Activated T-helper 1 cell treated with anti-CD3 and anti-CD28 coated beads, Interleukin-12 subunit alpha, Interleukin-12 subunit beta, Interleukin-2, Interleukin-4 antibody, amounts not matched to agents 30 ng/mL and 10 ng/mL and 1 ng/mL, durations not matched to agents 14 hours and 24 hours and 36 hours (primary cell): ENCODE data around the gene OAF. TPM values are rescaled to one million over a fixed set of nuclear protein-coding genes. Genes with fewer than 3 reads are reported as not detected.
"Not testable (repeated sequence)": the region's sequence is repeated elsewhere in the genome, so short reads cannot be mapped to it uniquely, and the experiment has no call there.

Experiments used
- DNase-seq: peaks from one replicate; pipeline ENCODE4 v3.0.0; 2021; ENCODE audit warnings: low spot score
- H3K27ac Mint-ChIP-seq: one replicate; pipeline ENCODE4 v1.8.0; 2021; ENCODE audit warnings: mild to moderate bottlenecking, mixed read lengths
- H3K27me3 Mint-ChIP-seq: one replicate; pipeline ENCODE4 v1.8.0; 2022; ENCODE audit warnings: mild to moderate bottlenecking, moderate library complexity, mixed read lengths; ENCODE audit not compliant: insufficient read depth
- H3K36me3 Mint-ChIP-seq: one replicate; pipeline ENCODE4 v1.8.0; 2021; ENCODE audit warnings: low read depth, mixed read lengths
- H3K4me1 Mint-ChIP-seq: one replicate; pipeline ENCODE4 v1.8.0; 2021; ENCODE audit warnings: low read depth, mixed read lengths
- H3K4me3 Mint-ChIP-seq: one replicate; pipeline ENCODE4 v1.8.0; 2021; ENCODE audit warnings: mild to moderate bottlenecking, moderate library complexity, mixed read lengths
- H3K9me3 Mint-ChIP-seq: one replicate; pipeline ENCODE4 v1.8.0; 2021; ENCODE audit warnings: mixed read lengths
- intact Hi-C: fragments of 100-400 bp; cut with micrococcal nuclease; formaldehyde crosslinking; loops from one replicate; pipeline ENCODE4 v1.15.1; 2024
- total RNA-seq: library from RNA; stranded (reverse); gene quantifications from 2 replicates; pipeline ENCODE4 v1.2.3, GENCODE V29; 2022

OAF gene
- total RNA-seq, 1 donor from 2014 or later = 6.7 TPM

GRCh38 chr11:120178561-120179056, 32.2 kb upstream of the OAF start:
- intact Hi-C loops = loop anchor here (10.0 kb wide), 1 partner anchor 506 kb away; no protein-coding TSS in a partner anchor
- no peak for DNase-seq
- Mint-ChIP-seq H3K9me3 (no peaks in the 10 kb centered on the region), H3K27ac (no peak overlapping the region), H3K4me3 (no peak overlapping the region), H3K4me1 (no peaks in the 10 kb centered on the region), H3K36me3 (no peaks in the 10 kb centered on the region), H3K27me3 (peaks cover 34% of the 10 kb centered on the region)

- Mint-ChIP-seq H3K27me3 (peaks cover 28% of the 10 kb centered on the region), H3K4me3 (no peak overlapping the region)
Observed at GRCh38 chr11:120179057-120179672, 31.7 kb upstream of the OAF start.

GRCh38 chr11:120180063-120180462, 30.8 kb upstream of the OAF start:
- H3K4me1 Mint-ChIP-seq, intact Hi-C loops, H3K4me3 Mint-ChIP-seq, H3K9me3 Mint-ChIP-seq, H3K36me3 Mint-ChIP-seq, DNase-seq, H3K27ac Mint-ChIP-seq: not testable (repeated sequence)
- H3K27me3 Mint-ChIP-seq = peaks cover 22% of the 10 kb centered on the region

More at GRCh38 chr11:120179057-120179672, 31.7 kb upstream of the OAF start:
- DNase-seq = no peak
- Mint-ChIP-seq H3K9me3 (no peaks in the 10 kb centered on the region), H3K36me3 (no peaks in the 10 kb centered on the region), H3K4me1 (no peaks in the 10 kb centered on the region), H3K27ac (no peak overlapping the region)
- intact Hi-C loops = loop anchor here (10.0 kb wide), 1 partner anchor 506 kb away; no protein-coding TSS in a partner anchor

GRCh38 chr11:120180551-120181232, 30.1 kb upstream of the OAF start:
- Mint-ChIP-seq H3K9me3 (no peaks in the 10 kb centered on the region), H3K4me3 (no peak overlapping the region), H3K27ac (no peak overlapping the region), H3K4me1 (no peaks in the 10 kb centered on the region), H3K27me3 (peaks cover 18% of the 10 kb centered on the region), H3K36me3 (no peaks in the 10 kb centered on the region)
- no peak for DNase-seq
- intact Hi-C loops = no loop called here

GRCh38 chr11:120181376-120181975, 29.4 kb upstream of the OAF start:
- intact Hi-C loops = no loop called here
- DNase-seq = no peak
- no peaks in the 10 kb centered on the region for H3K9me3 Mint-ChIP-seq
- peaks cover 13% of the 10 kb centered on the region for H3K27me3 Mint-ChIP-seq
- H3K4me1 Mint-ChIP-seq = peaks cover 2% of the 10 kb centered on the region
- no peaks in the 10 kb centered on the region for H3K36me3 Mint-ChIP-seq
- no peak overlapping the region for H3K4me3 Mint-ChIP-seq
- no peak overlapping the region for H3K27ac Mint-ChIP-seq

GRCh38 chr11:120182372-120182771, 28.5 kb upstream of the OAF start:
- H3K27ac Mint-ChIP-seq = no peak overlapping the region
- no peak for DNase-seq
- H3K4me1 Mint-ChIP-seq = peaks cover 10% of the 10 kb centered on the region
- no peaks in the 10 kb centered on the region for H3K9me3 Mint-ChIP-seq
- H3K27me3 Mint-ChIP-seq = peaks cover 10% of the 10 kb centered on the region
- intact Hi-C loops = no loop called here
- H3K4me3 Mint-ChIP-seq = no peak overlapping the region
- no peaks in the 10 kb centered on the region for H3K36me3 Mint-ChIP-seq

- no peak overlapping the region for H3K27ac Mint-ChIP-seq
- intact Hi-C loops = no loop called here
- no peaks in the 10 kb centered on the region for H3K36me3 Mint-ChIP-seq
- H3K4me1 Mint-ChIP-seq = peaks cover 10% of the 10 kb centered on the region
- peaks cover 10% of the 10 kb centered on the region for H3K27me3 Mint-ChIP-seq
- DNase-seq = no peak
- no peak overlapping the region for H3K4me3 Mint-ChIP-seq
- H3K9me3 Mint-ChIP-seq = no peaks in the 10 kb centered on the region
Observed at GRCh38 chr11:120182790-120183491, 27.9 kb upstream of the OAF start.

- DNase-seq = no peak
- Mint-ChIP-seq H3K27ac (no peak overlapping the region), H3K27me3 (peaks cover 13% of the 10 kb centered on the region), H3K36me3 (no peaks in the 10 kb centered on the region), H3K9me3 (no peaks in the 10 kb centered on the region), H3K4me1 (peaks cover 10% of the 10 kb centered on the region), H3K4me3 (no peak overlapping the region)
- intact Hi-C loops = no loop called here
Observed at GRCh38 chr11:120183701-120184141, 27.1 kb upstream of the OAF start.

GRCh38 chr11:120184371-120184945, 26.4 kb upstream of the OAF start:
- Mint-ChIP-seq H3K4me1 (peaks cover 10% of the 10 kb centered on the region), H3K27me3 (peaks cover 11% of the 10 kb centered on the region), H3K9me3 (no peaks in the 10 kb centered on the region), H3K4me3 (no peak overlapping the region), H3K36me3 (no peaks in the 10 kb centered on the region), H3K27ac (no peak overlapping the region)
- intact Hi-C loops = no loop called here
- no peak for DNase-seq

- DNase-seq = no peak
- H3K9me3 Mint-ChIP-seq = no peaks in the 10 kb centered on the region
- intact Hi-C loops = no loop called here
- H3K4me1 Mint-ChIP-seq = peaks cover 10% of the 10 kb centered on the region
- H3K27ac Mint-ChIP-seq = no peak overlapping the region
- no peak overlapping the region for H3K4me3 Mint-ChIP-seq
- H3K36me3 Mint-ChIP-seq = no peaks in the 10 kb centered on the region
- H3K27me3 Mint-ChIP-seq = peaks cover 8% of the 10 kb centered on the region
Observed at GRCh38 chr11:120184946-120185705, 25.7 kb upstream of the OAF start.

GRCh38 chr11:120185706-120186455, 25.0 kb upstream of the OAF start:
- intact Hi-C loops = no loop called here
- no peak overlapping the region for H3K4me3 Mint-ChIP-seq
- H3K4me1 Mint-ChIP-seq = peaks cover 10% of the 10 kb centered on the region
- no peaks in the 10 kb centered on the region for H3K9me3 Mint-ChIP-seq
- H3K27me3 Mint-ChIP-seq = peaks cover 8% of the 10 kb centered on the region
- H3K36me3 Mint-ChIP-seq = no peaks in the 10 kb centered on the region
- DNase-seq = no peak
- H3K27ac Mint-ChIP-seq = peak overlapping the region; percentile 24
